ENCODE results near the gene LTBP3.

LTBP3 gene

GRCh38 chr11:65503949-65504673 is 54.0 kb downstream of the LTBP3 start:
- Histone ChIP-seq H3K9me3 (no peaks in the 10 kb centered on the region), H3K4me3 (ENCODE audit: low read depth in 1 of 2, low read length in 1 of 2) (peak overlapping the region; percentile 93 to 96), H3K36me3 (peaks cover 64% of the 10 kb centered on the region), H3K27ac (peak overlapping the region; percentile 99), H3K4me1 (ENCODE audit: control insufficient read depth in 1 of 2, insufficient read depth in 1 of 2, low read depth in 1 of 2, low read length in 1 of 2) (peaks cover 54 to 63% of the 10 kb centered on the region in 2 experiments), H3K27me3 (no peaks in the 10 kb centered on the region)
- no peak for TF ChIP-seq CTCF (IDR thresholded peaks at IDR 0.05)

GRCh38 chr11:65503368-65503948 is 54.7 kb downstream of the LTBP3 start:
- no peaks in the 10 kb centered on the region for H3K27me3 ChIP-seq
- TF ChIP-seq CTCF (IDR thresholded peaks at IDR 0.05): no peak
- peaks cover 49 to 56% of the 10 kb centered on the region in 2 experiments for H3K4me1 ChIP-seq (ENCODE audit: control insufficient read depth in 1 of 2, insufficient read depth in 1 of 2, low read depth in 1 of 2, low read length in 1 of 2)
- H3K27ac ChIP-seq: peak overlapping the region; percentile 99
- H3K9me3 ChIP-seq: no peaks in the 10 kb centered on the region
- H3K4me3 ChIP-seq (ENCODE audit: low read depth in 1 of 2, low read length in 1 of 2): peak overlapping the region; percentile 93 to 96
- H3K36me3 ChIP-seq: peaks cover 64% of the 10 kb centered on the region

GRCh38 chr11:65502555-65503367 is 55.4 kb downstream of the LTBP3 start:
- peak overlapping the region; percentile 93 to 96 for H3K4me3 ChIP-seq (ENCODE audit: low read depth in 1 of 2, low read length in 1 of 2)
- no peaks in the 10 kb centered on the region for H3K27me3 ChIP-seq
- peak overlapping the region; percentile 99 for H3K27ac ChIP-seq
- H3K9me3 ChIP-seq: no peaks in the 10 kb centered on the region
- H3K4me1 ChIP-seq (ENCODE audit: control insufficient read depth in 1 of 2, insufficient read depth in 1 of 2, low read depth in 1 of 2, low read length in 1 of 2): peaks cover 46 to 51% of the 10 kb centered on the region in 2 experiments
- no peak for TF ChIP-seq CTCF (IDR thresholded peaks at IDR 0.05)
- peaks cover 64% of the 10 kb centered on the region for H3K36me3 ChIP-seq

- H3K4me1 ChIP-seq (ENCODE audit: control insufficient read depth in 1 of 2, insufficient read depth in 1 of 2, low read depth in 1 of 2, low read length in 1 of 2): peaks cover 40 to 46% of the 10 kb centered on the region in 2 experiments
These were observed 55.9 kb downstream of the LTBP3 start for GRCh38 chr11:65502274-65502554.

More at GRCh38 chr11:65502274-65502554, 55.9 kb downstream of the LTBP3 start:
- peak overlapping the region; percentile 93 to 96 for H3K4me3 ChIP-seq (ENCODE audit: low read depth in 1 of 2, low read length in 1 of 2)
- H3K36me3 ChIP-seq: peaks cover 61% of the 10 kb centered on the region
- no peaks in the 10 kb centered on the region for H3K9me3 ChIP-seq
- peak overlapping the region; percentile 99 for H3K27ac ChIP-seq
- no peaks in the 10 kb centered on the region for H3K27me3 ChIP-seq
- TF ChIP-seq CTCF (IDR thresholded peaks at IDR 0.05): no peak
